ENCODE data around the gene MYO3B. TPM values are rescaled to one million over a fixed set of nuclear protein-coding genes. Genes with fewer than 3 reads are reported as not detected.
A peak's percentile ranks its signal among the peaks of the same experiment; 100 is the strongest.

The MYO3B gene
- total RNA-seq, 1 experiment from 2014 or later = 0.50 TPM

- peaks cover 65% of the 10 kb centered on the region for H3K36me3 Mint-ChIP-seq
- no peak for ATAC-seq
- ChIA-PET POLR2A (no interaction called here), CTCF (no interaction called here)
- TF ChIP-seq SMAD4 (CRISPR knock-in tag; IDR thresholded peaks at IDR 0.05) = no peak
- TF ChIP-seq ZNF396 (CRISPR knock-in tag; IDR thresholded peaks at IDR 0.05; ENCODE audit: borderline replicate concordance) = no peak
- TF ChIP-seq, protein P1, sequence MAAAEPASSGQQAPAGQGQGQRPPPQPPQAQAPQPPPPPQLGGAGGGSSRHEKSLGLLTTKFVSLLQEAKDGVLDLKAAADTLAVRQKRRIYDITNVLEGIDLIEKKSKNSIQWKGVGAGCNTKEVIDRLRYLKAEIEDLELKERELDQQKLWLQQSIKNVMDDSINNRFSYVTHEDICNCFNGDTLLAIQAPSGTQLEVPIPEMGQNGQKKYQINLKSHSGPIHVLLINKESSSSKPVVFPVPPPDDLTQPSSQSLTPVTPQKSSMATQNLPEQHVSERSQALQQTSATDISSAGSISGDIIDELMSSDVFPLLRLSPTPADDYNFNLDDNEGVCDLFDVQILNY (CRISPR knock-in tag; IDR thresholded peaks at IDR 0.05) = no peak
- TF ChIP-seq JUN (CRISPR knock-in tag; IDR thresholded peaks at IDR 0.05) = no peak
- TF ChIP-seq ZSCAN18 (CRISPR knock-in tag; IDR thresholded peaks at IDR 0.05) = no peak
- no peak for TF ChIP-seq RELA (CRISPR knock-in tag; IDR thresholded peaks at IDR 0.05; ENCODE audit: borderline replicate concordance)
- no peak for TF ChIP-seq MAX (CRISPR knock-in tag; IDR thresholded peaks at IDR 0.05)
- TF ChIP-seq CDX4 (CRISPR knock-in tag; IDR thresholded peaks at IDR 0.05; ENCODE audit: borderline replicate concordance) = no peak
- TF ChIP-seq ZNF232 (CRISPR knock-in tag; IDR thresholded peaks at IDR 0.05) = no peak
- no peak for TF ChIP-seq ATF1 (CRISPR knock-in tag; IDR thresholded peaks at IDR 0.05)
- TF ChIP-seq, protein P2, sequence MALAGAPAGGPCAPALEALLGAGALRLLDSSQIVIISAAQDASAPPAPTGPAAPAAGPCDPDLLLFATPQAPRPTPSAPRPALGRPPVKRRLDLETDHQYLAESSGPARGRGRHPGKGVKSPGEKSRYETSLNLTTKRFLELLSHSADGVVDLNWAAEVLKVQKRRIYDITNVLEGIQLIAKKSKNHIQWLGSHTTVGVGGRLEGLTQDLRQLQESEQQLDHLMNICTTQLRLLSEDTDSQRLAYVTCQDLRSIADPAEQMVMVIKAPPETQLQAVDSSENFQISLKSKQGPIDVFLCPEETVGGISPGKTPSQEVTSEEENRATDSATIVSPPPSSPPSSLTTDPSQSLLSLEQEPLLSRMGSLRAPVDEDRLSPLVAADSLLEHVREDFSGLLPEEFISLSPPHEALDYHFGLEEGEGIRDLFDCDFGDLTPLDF (CRISPR knock-in tag; IDR thresholded peaks at IDR 0.05) = no peak
- TF ChIP-seq, protein P3, sequence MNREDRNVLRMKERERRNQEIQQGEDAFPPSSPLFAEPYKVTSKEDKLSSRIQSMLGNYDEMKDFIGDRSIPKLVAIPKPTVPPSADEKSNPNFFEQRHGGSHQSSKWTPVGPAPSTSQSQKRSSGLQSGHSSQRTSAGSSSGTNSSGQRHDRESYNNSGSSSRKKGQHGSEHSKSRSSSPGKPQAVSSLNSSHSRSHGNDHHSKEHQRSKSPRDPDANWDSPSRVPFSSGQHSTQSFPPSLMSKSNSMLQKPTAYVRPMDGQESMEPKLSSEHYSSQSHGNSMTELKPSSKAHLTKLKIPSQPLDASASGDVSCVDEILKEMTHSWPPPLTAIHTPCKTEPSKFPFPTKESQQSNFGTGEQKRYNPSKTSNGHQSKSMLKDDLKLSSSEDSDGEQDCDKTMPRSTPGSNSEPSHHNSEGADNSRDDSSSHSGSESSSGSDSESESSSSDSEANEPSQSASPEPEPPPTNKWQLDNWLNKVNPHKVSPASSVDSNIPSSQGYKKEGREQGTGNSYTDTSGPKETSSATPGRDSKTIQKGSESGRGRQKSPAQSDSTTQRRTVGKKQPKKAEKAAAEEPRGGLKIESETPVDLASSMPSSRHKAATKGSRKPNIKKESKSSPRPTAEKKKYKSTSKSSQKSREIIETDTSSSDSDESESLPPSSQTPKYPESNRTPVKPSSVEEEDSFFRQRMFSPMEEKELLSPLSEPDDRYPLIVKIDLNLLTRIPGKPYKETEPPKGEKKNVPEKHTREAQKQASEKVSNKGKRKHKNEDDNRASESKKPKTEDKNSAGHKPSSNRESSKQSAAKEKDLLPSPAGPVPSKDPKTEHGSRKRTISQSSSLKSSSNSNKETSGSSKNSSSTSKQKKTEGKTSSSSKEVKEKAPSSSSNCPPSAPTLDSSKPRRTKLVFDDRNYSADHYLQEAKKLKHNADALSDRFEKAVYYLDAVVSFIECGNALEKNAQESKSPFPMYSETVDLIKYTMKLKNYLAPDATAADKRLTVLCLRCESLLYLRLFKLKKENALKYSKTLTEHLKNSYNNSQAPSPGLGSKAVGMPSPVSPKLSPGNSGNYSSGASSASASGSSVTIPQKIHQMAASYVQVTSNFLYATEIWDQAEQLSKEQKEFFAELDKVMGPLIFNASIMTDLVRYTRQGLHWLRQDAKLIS (CRISPR knock-in tag; IDR thresholded peaks at IDR 0.05; ENCODE audit: borderline replicate concordance) = no peak
- TF ChIP-seq FOXP1 (CRISPR knock-in tag; IDR thresholded peaks at IDR 0.05; ENCODE audit: borderline replicate concordance) = no peak
- TF ChIP-seq, protein P4, sequence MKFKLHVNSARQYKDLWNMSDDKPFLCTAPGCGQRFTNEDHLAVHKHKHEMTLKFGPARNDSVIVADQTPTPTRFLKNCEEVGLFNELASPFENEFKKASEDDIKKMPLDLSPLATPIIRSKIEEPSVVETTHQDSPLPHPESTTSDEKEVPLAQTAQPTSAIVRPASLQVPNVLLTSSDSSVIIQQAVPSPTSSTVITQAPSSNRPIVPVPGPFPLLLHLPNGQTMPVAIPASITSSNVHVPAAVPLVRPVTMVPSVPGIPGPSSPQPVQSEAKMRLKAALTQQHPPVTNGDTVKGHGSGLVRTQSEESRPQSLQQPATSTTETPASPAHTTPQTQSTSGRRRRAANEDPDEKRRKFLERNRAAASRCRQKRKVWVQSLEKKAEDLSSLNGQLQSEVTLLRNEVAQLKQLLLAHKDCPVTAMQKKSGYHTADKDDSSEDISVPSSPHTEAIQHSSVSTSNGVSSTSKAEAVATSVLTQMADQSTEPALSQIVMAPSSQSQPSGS (CRISPR knock-in tag; IDR thresholded peaks at IDR 0.05; ENCODE audit: borderline replicate concordance, low read depth) = no peak
- TF ChIP-seq SMAD3 (CRISPR knock-in tag; IDR thresholded peaks at IDR 0.05; ENCODE audit: borderline replicate concordance) = no peak
- no peak for TF ChIP-seq GABPB1 (CRISPR knock-in tag; IDR thresholded peaks at IDR 0.05)
- H3K4me1 Mint-ChIP-seq = peaks cover 4% of the 10 kb centered on the region; the same call in 1 of the 2 replicates
- H3K27me3 Mint-ChIP-seq (ENCODE audit: low read depth) = no peaks in the 10 kb centered on the region; the same call in 1 of the 2 replicates
- DNase-seq (ENCODE audit: low spot score) = no peak
- 0 out of 2 replicates have a peak overlapping the region, but pooled peaks have one; percentile 18 for H3K27ac Mint-ChIP-seq
- no peak overlapping the region for H3K4me3 Mint-ChIP-seq
- H3K9me3 Mint-ChIP-seq = peaks cover 77% of the 10 kb centered on the region
Measured at GRCh38 chr2:170189757-170190156, 11.8 kb downstream of the MYO3B start.

Data from WTC11 (cell line).